GM23338 (cell line): Measurements from ENCODE around the gene EAF2. TPM values are rescaled to one million over a fixed set of nuclear protein-coding genes. Genes with fewer than 3 reads are reported as not detected.
A peak's percentile ranks its signal among the peaks of the same experiment; 100 is the strongest.

Source experiments
- ATAC-seq: fragments of 200-7000 bp; cut with Tn5 transposase; 3 replicates; pipeline ENCODE4 v1.9.1; 2020
- DNase-seq: peaks from one replicate; pipeline ENCODE4 v3.0.0-alpha.2; 2015; ENCODE audit warnings: low spot score
- H2AFZ ChIP-seq: fragments of 200-600 bp; sonication (generic); 2 replicates; pipeline ENCODE4 v1.8.0; 2016; ENCODE audit warnings: antibody characterized with exemption, mild to moderate bottlenecking, moderate library complexity
- H3F3A ChIP-seq: fragments of 200-600 bp; sonication (generic); replicated peaks from 2 replicates; pipeline ENCODE4 v1.8.0; 2017; ENCODE audit warnings: antibody characterized with exemption, mixed run types, low read depth
- H3K27ac ChIP-seq: fragments of 200-600 bp; sonication (generic); 2 replicates; pipeline ENCODE4 v1.6.1; 2016; ENCODE audit warnings: low read depth
- H3K27me3 ChIP-seq: fragments of 200-600 bp; sonication (generic); 2 replicates; pipeline ENCODE4 v1.8.0; 2016; ENCODE audit warnings: mild to moderate bottlenecking, mixed run types, moderate library complexity; ENCODE audit not compliant: insufficient read depth
- H3K36me3 ChIP-seq: fragments of 200-600 bp; sonication (generic); 2 replicates; pipeline ENCODE4 v1.8.0; 2016; ENCODE audit warnings: mild to moderate bottlenecking; ENCODE audit not compliant: insufficient read depth
- H3K4me1 ChIP-seq: fragments of 200-600 bp; sonication (generic); 2 replicates; pipeline ENCODE4 v1.8.0; 2016; ENCODE audit warnings: mild to moderate bottlenecking, moderate library complexity; ENCODE audit not compliant: insufficient read depth
- H3K4me2 ChIP-seq: fragments of 200-600 bp; sonication (generic); 2 replicates; pipeline ENCODE4 v1.7.1; 2017; ENCODE audit warnings: mixed run types
- H3K4me3 ChIP-seq: fragments of 200-600 bp; sonication (generic); 2 replicates; pipeline ENCODE4 v1.6.1; 2016; ENCODE audit warnings: mixed run types
- H3K79me2 ChIP-seq: fragments of 200-600 bp; sonication (generic); replicated peaks from 2 replicates; pipeline ENCODE4 v1.8.0; 2017; ENCODE audit warnings: mild to moderate bottlenecking; ENCODE audit not compliant: insufficient read depth
- H3K9me2 ChIP-seq: fragments of 200-600 bp; sonication (generic); 2 replicates; pipeline ENCODE4 v1.8.0; 2017; ENCODE audit not compliant: insufficient read depth
- H4K20me1 ChIP-seq: fragments of 200-600 bp; sonication (generic); replicated peaks from 2 replicates; pipeline ENCODE4 v1.8.0; 2017; ENCODE audit warnings: mild to moderate bottlenecking; ENCODE audit not compliant: insufficient read depth
- H3K27ac Mint-ChIP-seq: 2 replicates; pipeline ENCODE4 v1.8.0; 2020; ENCODE audit warnings: inconsistent platforms, mild to moderate bottlenecking, moderate library complexity, mixed read lengths
- H3K27me3 Mint-ChIP-seq: 3 replicates; pipeline ENCODE4 v1.8.0; 2022; ENCODE audit warnings: low read depth, mild to moderate bottlenecking, moderate library complexity, mixed read lengths, inconsistent platforms; ENCODE audit not compliant: insufficient read depth, poor library complexity
- H3K36me3 Mint-ChIP-seq: 3 replicates; pipeline ENCODE4 v1.8.0; 2021; ENCODE audit warnings: low read depth, mild to moderate bottlenecking, inconsistent platforms, moderate library complexity, mixed read lengths
- H3K4me1 Mint-ChIP-seq: 3 replicates; pipeline ENCODE4 v1.8.0; 2020; ENCODE audit warnings: mild to moderate bottlenecking, inconsistent platforms, mixed read lengths
- H3K4me3 Mint-ChIP-seq: 3 replicates; pipeline ENCODE4 v1.8.0; 2021; ENCODE audit warnings: moderate library complexity, mild to moderate bottlenecking, inconsistent platforms, mixed read lengths
- H3K9me3 Mint-ChIP-seq: 3 replicates; pipeline ENCODE4 v1.8.0; 2020; ENCODE audit warnings: moderate library complexity, mild to moderate bottlenecking, inconsistent platforms, mixed read lengths
- ETS1 ChIP-seq: IDR thresholded peaks from 2 replicates; pipeline ENCODE4 v1.6.1; 2016; ENCODE audit warnings: antibody characterized with exemption
- EZH2phosphoT487 ChIP-seq: fragments of 200-600 bp; sonication (generic); IDR thresholded peaks from one replicate; pipeline ENCODE4 v1.8.1; 2018; ENCODE audit warnings: antibody characterized with exemption; ENCODE audit not compliant: unreplicated experiment
- POLR2AphosphoS5 ChIP-seq: IDR thresholded peaks from 2 replicates; pipeline ENCODE4 v1.6.1; 2016; ENCODE audit warnings: antibody characterized with exemption, low read depth
- REST ChIP-seq: IDR thresholded peaks from one replicate; pipeline ENCODE4 v1.6.1; 2018; ENCODE audit warnings: antibody characterized with exemption; ENCODE audit not compliant: unreplicated experiment
- STAT1 ChIP-seq: IDR thresholded peaks from one replicate; pipeline ENCODE4 v1.6.1; 2016; ENCODE audit warnings: antibody characterized with exemption; ENCODE audit not compliant: unreplicated experiment
- ZNF114 ChIP-seq: fragments of 250-450 bp; sonication (Bioruptor Pico); IDR thresholded peaks from 2 replicates; pipeline ENCODE4 v1.5.0; 2020; ENCODE audit warnings: mild to moderate bottlenecking, moderate library complexity
- ZNF331 ChIP-seq: fragments of 250-450 bp; sonication (Bioruptor Pico); IDR thresholded peaks from 2 replicates; pipeline ENCODE4 v1.5.0; 2020; ENCODE audit warnings: low read depth, mild to moderate bottlenecking, moderate library complexity
- ZNF462 ChIP-seq: fragments of 250-450 bp; sonication (Bioruptor Pico); IDR thresholded peaks from 2 replicates; pipeline ENCODE4 v1.5.0; 2020; ENCODE audit warnings: mild to moderate bottlenecking, moderate library complexity
- polyA plus RNA-seq: library from polyadenylated mRNA; unstranded; fragments of >200 nt; fragmentation: Nextera tagmentation; extraction: Ambion mirVana; gene quantifications from 2 replicates; pipeline ENCODE4 v1.2.1, GENCODE V29; 2016
- total RNA-seq: library from RNA; depleted of rRNA; stranded (reverse); fragments of >200 nt; shearing (Covaris generic); gene quantifications from 2 replicates; pipeline ENCODE4 v1.2.3, GENCODE V29; 2014

Gene EAF2
- total and polyA plus RNA-seq, 2 experiments from 2014 or later, result 5.7 to 14.7 TPM

GRCh38 chr3:121885386-121885785, 50.4 kb downstream of the EAF2 start:
- H3K27me3 Mint-ChIP-seq, result peaks cover under 1% of the 10 kb centered on the region
- H3K9me3 Mint-ChIP-seq, result no peaks in the 10 kb centered on the region
- no peak for ATAC-seq
- Histone ChIP-seq H3F3A (no peaks in the 10 kb centered on the region), H3K4me3 (no peak overlapping the region), H4K20me1 (no peaks in the 10 kb centered on the region), H2AFZ (no peak overlapping the region), H3K36me3 (no peaks in the 10 kb centered on the region), H3K9me2 (no peaks in the 10 kb centered on the region), H3K27me3 (no peaks in the 10 kb centered on the region), H3K4me1 (no peaks in the 10 kb centered on the region), H3K79me2 (no peaks in the 10 kb centered on the region), H3K27ac (no peak overlapping the region), H3K4me2 (no peak overlapping the region)
- no peak overlapping the region for H3K27ac Mint-ChIP-seq
- no peak for TF ChIP-seq STAT1
- TF ChIP-seq ETS1, result no peak
- no peak for TF ChIP-seq ZNF331
- H3K4me1 Mint-ChIP-seq, result peaks cover 4% of the 10 kb centered on the region; the same call in 2 of the 3 replicates
- no peaks in the 10 kb centered on the region for H3K36me3 Mint-ChIP-seq
- H3K4me3 Mint-ChIP-seq, result no peak overlapping the region
- no peak for DNase-seq

GRCh38 chr3:121894301-121894990, 59.4 kb downstream of the EAF2 start, which contains the start of gene SLC15A2:
Gene SLC15A2 (plus strand): TSS chr3:121894401. CDS start chr3:121894477, 76 bp downstream.
- peak; percentile 90 for ATAC-seq
- H3K79me2 ChIP-seq, result no peaks in the 10 kb centered on the region
- peak within 1 kb of the TSS; percentile 83 for H3K27ac ChIP-seq
- H3K27me3 ChIP-seq, result no peaks in the 10 kb centered on the region
- peaks cover 36% of the 10 kb centered on the region for H3K4me1 ChIP-seq
- TF ChIP-seq ZNF114 (0 out of 2 replicates have a peak, but pooled peaks have one; percentile 84), EZH2phosphoT487 (no peak), ZNF462 (peak; percentile 70; the same call in 1 of the 2 replicates), REST (no peak), POLR2AphosphoS5 (no peak)
- peaks cover 52% of the 10 kb centered on the region for H3K4me1 Mint-ChIP-seq
- peaks cover 2% of the 10 kb centered on the region; the same call in 1 of the 2 replicates for H3F3A ChIP-seq
- peak within 1 kb of the TSS; percentile 0; the same call in 1 of the 2 replicates for H2AFZ ChIP-seq
- H3K36me3 Mint-ChIP-seq, result peaks cover 14% of the 10 kb centered on the region
- H3K9me2 ChIP-seq, result no peaks in the 10 kb centered on the region
- DNase-seq, result peak; percentile 60
- H3K36me3 ChIP-seq, result no peaks in the 10 kb centered on the region
- peaks cover 9% of the 10 kb centered on the region for H3K27me3 Mint-ChIP-seq
- no peaks in the 10 kb centered on the region for H3K9me3 Mint-ChIP-seq
- no peaks in the 10 kb centered on the region for H4K20me1 ChIP-seq
- H3K27ac Mint-ChIP-seq, result peak within 1 kb of the TSS; percentile 97
- peak within 1 kb of the TSS; percentile 39 for H3K4me3 ChIP-seq
- peak within 1 kb of the TSS; percentile 63 for H3K4me3 Mint-ChIP-seq
- H3K4me2 ChIP-seq, result peak within 1 kb of the TSS; percentile 41
